ENCODE data around the gene RNFT2.

Gene RNFT2

DNA sequence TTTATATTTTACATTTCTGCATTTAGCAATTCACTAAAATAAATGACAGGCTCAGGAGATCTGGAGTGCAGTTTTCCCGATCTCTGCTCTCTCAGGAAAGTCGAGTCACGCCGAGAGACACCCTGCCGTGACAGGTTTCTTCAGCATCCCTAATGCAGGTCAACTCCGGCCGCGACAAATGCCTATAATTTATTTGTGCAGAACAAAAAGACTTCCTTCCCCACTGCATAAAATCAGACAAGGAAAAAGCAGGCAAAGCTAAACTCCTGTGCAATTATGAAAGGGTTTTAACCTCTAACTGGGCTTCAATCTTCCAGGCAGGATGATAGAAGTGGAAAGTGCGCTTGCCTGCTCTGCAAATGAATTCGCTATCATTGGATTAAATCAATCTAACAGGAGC is 28.3 kb upstream of the RNFT2 start:
- no peak for DNase-seq (ENCODE audit: low read depth in 2 of 2)

DNA sequence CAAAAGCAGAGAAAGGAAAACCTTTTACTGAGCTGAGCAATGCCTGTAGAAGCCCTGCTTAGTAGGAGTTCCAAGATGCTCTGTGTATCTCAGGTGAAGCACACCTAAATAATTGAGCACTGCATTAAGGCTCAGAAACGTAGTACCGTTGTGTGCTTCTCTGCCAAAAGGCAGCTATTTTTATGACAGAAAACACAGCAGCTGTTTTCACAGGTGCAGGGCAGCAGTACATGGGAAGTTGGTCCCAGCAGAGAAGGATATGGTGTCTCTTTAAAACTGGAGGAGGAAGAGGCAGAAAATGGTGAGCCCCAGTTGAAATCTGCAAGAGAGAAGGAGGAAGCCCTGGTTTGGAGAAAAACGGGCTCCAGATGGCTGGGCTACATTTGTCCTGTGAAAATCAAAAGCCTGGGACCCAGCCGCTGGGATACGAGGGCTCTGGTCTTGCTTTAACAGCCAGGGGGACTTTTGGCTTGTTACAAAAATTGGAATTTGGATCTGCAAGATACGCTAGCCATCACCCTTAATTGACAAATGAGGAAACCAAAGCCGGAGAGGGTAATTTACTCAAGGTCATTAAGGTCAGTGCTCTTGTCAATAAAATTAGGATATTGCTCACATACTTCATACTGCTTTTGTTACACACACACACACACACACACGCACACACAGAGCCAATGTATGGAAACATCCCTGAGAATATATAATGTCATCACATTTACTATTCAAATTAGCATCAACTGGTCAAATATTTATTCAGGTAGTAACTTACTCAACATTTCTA is 27.6 kb upstream of the RNFT2 start:
- DNase-seq (ENCODE audit: low read depth in 2 of 2), result no peak

DNA sequence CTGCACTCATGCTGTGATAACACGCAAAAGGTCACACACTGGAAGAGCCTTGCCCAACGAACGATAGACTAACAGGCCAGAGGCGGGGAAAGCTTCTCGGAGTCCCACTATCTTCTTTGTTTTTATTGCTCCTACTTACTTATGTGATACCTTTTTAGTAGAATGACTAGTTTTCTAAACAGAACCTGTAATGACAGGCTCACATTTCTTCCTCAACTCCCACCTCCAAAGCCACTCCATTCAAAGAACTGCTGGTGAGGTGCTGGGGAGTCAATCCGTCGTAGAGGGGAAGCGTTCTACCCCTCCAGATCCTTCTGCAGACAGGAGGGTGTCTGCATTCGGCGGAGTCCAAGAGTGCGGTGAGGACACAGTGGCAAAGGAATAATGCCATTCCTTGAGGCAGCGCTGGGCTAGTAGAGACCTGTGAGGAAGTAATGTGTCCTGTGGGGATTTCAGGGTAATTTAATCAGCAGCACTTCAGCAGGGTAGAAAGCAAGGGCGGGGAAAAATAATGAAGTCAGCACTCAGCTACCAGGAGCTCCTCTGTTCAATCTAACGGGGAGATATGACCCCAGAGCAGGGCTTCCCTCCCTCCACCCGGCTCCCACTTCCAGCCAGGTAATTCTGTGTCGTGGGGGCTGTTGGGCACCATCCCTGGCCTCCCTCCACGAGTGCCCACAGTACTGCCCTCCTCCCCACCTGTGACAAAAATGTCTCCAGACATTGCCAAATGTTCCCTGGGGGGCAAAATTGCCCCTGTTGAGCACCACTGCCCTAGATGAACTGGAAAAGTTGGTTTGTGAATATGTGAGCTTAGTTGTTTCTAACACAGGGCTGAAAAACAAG is 25.4 kb upstream of the RNFT2 start:
- DNase-seq (ENCODE audit: low read depth in 2 of 2), result no peak

DNA sequence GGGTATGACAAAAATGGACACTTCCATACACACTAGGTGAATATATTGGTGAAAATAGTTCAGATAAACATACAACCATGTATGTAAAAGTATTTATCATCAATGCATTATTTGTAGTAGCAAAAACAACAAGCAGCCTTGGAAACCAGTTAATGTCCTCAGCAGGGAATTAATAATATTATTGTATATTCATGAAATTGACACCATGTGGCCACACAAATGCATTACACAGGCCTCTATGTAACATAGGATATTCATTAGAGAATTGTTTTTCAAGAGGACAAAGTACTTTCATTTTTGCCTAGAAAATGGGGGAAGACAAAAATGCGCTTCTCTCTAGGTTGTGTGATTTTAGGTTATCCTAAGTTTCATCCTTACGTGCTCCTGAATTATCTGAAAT is 24.6 kb upstream of the RNFT2 start:
- no peak for DNase-seq (ENCODE audit: low read depth in 2 of 2)

DNA sequence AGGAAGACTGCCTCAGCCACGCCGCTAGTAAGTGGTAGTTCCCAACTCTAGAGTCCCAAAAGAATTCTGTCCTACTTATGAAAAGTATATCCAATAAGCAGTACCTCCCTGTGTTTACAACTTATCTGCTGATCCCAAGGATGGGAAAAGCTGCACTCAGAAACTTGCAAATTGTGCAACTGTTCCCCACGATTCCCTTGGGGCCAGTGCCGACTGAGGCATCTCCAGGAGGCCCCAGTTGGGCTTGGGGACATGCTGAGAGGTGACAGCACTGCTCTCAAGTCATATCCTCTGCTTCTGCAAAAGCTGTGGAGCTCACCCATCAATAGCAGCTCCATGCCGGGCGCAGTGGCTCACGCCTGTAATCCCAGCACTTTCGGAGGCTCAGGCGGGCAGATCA is 23.9 kb upstream of the RNFT2 start:
- DNase-seq (ENCODE audit: low read depth in 2 of 2), result no peak

DNA sequence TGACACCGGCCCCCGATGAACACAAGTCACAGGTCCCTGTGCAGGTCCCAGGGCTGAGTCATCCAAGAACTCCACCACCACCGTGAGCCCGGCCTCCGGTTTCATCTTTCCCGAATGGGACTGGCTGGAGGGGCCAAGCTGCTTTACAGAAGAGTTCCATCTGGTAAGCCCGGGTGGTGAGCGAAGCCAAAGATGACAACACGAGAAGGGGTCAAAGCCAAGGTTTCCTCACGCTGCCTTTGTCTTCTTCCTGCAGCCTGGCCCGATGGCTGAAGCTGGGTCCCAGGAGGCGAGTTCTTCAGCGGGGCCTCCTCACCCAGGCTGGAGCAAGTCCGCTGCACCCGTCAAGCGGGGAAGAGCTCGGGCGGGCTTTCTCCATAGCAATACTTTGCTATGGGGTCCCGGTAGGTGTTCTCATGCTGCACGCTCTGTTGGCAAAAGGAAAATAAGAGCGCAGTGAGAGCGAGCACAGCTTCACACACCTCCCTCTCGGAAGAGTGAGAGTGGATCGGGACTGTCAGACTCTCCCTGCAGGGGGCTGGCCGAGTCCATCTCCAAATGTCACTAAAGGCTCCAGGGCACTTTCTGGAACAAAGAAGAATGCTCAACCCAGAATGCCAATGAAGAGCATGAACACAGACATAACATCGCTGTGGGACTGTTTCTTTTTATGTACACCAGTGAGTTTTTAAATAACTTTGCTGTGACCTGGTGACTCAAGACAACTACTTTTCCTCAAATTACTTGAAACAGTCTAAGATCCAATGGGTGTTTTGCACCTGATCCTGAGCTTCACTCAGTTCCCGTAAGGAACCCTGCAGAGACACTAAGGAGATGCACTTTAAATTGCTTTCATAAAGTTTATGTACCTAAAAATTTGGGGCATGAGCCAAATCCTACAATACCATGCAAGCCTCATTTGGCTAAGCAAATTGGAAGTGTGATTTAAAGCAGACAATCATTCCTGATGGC is 20.4 kb upstream of the RNFT2 start:
- no peak for DNase-seq (ENCODE audit: low read depth in 2 of 2)

- DNase-seq (ENCODE audit: low read depth in 2 of 2), result no peak
Observed at GRCh38 chr12:116718655-116719454, 19.3 kb upstream of the RNFT2 start.

- no peak for DNase-seq (ENCODE audit: low read depth in 2 of 2)
Observed at GRCh38 chr12:116719731-116720528, 18.2 kb upstream of the RNFT2 start.

DNA sequence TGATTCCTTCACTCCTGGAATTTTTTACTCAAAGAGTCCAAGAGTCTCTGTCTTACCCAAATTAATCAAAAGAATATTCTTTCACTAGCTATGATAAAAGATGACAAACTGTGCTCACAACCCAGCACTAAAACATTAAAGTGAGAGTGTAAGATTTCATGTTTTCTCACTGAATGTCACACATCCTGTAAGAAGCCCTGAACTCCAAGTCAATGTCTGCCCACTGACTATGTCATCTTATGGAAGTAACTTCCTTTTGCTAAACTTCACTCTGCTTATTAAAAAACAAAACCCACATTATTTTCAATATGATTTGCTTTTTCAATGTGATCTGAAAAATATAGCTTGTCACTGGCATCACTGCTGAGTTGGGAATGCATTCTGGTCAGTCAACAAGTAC is 15.9 kb upstream of the RNFT2 start:
- no peak for DNase-seq (ENCODE audit: low read depth in 2 of 2)

- DNase-seq (ENCODE audit: low read depth in 2 of 2), result no peak
Observed at GRCh38 chr12:116726694-116727093, 11.4 kb upstream of the RNFT2 start.

DNA sequence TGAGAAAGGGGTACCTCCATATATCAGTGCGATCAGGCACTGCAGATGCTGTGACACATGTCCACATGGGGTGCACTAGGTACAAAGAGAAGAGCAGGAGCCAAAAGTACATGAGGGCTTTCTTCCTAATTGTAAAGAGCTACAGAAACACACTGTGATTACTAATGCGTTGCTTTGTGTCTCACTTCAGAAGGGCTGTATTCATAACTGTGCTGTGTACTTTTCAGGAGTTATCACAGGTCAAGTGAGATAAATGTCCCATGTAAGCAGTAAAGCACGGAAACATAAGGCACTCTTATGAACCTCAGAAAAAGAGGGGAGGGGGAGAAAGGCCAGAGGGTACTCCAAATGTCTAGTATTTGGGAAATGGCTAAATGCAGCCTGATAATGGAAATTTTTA is 10.9 kb upstream of the RNFT2 start:
- DNase-seq (ENCODE audit: low read depth in 2 of 2), result no peak

GRCh38 chr12:116727891-116728290 is 10.2 kb upstream of the RNFT2 start:
- DNase-seq (ENCODE audit: low read depth in 2 of 2), result no peak

DNA sequence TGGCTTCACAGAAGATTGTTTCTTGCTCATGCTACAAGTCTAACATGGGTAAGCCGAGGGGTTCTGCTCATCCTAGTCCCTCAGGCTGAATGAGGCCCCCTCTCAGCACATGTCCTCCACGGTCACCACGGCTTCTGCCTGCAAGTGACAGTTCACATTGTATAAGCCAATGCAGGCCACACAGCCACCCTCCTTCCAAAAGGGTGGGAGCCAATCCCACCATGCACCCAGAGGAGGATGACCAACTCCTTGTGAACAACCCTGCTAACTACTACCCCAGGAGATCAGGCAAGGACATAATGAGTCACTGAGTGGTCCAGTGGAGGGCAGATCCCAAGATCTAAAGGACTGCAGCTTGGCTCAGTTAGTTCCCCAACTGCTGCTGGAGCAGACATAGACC is 6.3 kb upstream of the RNFT2 start:
- no peak for DNase-seq (ENCODE audit: low read depth in 2 of 2)

DNA sequence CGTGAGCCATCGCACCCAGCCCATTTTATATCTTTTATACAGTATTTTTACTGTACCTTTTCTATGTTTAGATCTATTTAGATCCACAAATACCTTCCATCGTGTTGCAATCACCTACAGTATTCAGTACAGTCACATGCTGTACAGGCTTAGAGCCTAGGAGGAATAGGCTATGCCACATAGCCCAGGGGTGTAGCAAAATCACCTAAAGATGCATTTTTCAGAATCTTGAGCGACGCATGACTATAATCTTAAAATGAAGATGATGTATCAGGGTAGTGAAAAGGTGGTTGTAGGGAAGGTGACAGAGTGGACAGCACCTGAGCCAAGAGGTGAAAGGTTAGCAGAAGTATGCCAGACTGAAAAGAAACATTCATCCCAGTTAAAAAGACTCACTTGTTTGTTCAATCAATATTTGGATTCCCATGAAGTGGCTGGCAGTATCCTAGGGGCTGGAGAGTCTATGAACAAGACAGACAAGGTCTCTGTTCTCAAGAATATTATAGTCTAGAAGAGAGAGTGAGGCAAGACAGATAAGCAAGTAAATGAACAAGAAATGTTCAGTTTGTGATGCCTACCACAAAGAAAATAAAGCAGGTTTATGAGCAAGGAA is 3.9 kb upstream of the RNFT2 start:
- no peak for DNase-seq (ENCODE audit: low read depth in 2 of 2)

GRCh38 chr12:116735084-116735483 is 3.0 kb upstream of the RNFT2 start:
- DNase-seq (ENCODE audit: low read depth in 2 of 2), result no peak

DNA sequence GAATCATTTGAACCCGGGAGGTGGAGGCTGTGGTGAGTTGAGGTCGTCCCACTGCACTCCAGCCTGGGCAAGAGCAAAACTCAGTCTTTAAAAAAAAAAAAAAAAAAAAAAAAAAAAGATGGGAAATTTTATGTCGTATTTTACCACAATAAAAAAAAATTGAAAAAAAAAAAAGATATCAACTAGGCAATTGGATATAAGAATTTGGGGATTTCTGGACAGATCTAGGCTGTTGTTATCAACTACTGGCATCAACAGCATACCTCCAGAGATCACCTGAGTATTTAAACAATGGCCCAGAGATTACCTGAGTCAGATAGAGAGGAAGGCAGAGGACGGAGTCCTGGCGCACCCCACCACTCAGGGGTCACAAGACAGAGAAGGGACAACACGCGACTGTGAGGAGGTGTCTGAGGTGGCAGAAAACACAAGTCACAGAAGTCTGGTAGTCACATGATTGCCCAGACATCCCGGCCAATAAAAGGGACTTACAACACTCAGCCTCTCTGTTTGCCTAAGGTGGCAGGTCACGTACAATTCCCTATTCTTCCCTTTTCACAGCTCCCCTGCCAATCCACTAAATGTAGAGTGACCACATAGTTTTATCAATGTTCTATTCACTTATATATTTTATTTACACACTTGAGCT is 2.0 kb upstream of the RNFT2 start:
- DNase-seq (ENCODE audit: low read depth in 2 of 2), result no peak

DNA sequence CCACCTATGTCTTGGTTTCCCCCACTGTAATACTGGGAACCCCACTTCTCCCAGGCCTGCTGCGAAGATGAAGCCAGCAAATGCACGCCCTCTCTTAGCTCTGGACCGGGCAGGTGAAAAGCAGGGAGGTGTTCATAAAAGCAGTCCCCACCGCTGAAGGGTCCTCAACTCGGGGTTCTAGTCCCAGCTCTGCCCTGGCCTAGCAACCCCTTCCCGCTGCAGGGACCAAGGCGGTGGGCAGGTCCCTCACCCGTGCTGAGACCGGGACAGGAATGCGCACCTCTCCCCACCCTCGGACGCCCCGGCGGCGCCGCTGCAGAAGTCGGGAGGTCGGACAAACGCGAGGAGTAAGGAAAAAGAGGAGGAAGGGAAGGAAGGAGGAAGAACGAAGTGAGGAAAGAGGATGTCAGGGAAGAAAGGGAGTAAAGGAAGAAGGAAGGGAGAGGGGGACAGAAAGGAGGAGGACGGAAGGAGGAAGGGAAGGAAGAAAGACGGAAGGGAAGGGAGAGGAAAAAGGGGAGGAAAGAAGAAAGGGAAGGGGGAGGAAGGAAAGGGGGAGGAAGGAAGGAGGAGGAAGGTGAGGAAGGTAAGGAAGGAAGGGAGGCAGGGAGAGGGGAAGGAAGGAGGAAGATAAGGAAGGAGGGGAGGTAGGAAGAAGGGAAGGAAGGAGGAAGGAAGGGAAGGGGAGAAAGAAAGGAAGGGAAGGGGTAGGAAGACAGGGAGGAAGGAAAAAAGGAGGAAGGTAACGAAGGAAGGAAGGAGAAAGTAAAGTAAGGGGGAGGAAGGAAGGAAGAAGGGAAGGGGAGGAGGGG is 947 bp upstream of the RNFT2 start:
- DNase-seq (ENCODE audit: low read depth in 2 of 2), result no peak

DNA sequence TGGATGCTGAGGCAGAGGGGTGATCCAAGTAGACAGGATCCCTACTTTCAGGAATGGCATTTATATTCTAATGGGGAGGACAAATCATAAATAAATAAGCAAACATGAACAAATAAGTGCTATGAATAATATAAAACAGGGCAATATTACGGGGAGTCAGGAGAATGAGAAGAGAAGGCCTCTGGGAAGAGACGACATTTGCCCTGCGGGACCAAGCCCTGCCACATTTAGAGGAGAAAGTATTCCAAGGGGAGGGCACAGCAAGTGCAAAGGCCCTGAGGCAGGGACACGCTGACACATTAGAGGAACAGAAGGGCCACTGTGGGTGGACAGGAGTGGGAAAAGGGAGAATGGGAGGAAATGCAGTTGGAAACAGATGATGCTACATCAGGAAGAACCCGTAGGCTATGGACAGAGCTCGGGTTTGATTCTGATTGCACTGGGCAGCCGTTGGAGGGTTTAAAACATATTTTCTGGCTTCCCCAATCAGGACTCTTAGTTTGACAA is 1.3 kb downstream of the RNFT2 start:
- no peak for DNase-seq (ENCODE audit: low read depth in 2 of 2)

All from stimulated activated CD4-positive, alpha-beta T cell treated with anti-CD3 and anti-CD28 coated beads, Interleukin-1b, Interleukin-23, amount 100 ng/mL, for 1 hour (primary cell).